HK-2 (cell line): Measurements from ENCODE around the gene PTPRN2.
"Not testable (repeated sequence)": the region's sequence is repeated elsewhere in the genome, so short reads cannot be mapped to it uniquely, and the experiment has no call there.

Source experiments
- DNase-seq: peaks from one replicate; pipeline ENCODE4 v3.0.0-alpha.2; 2018; ENCODE audit not compliant: unreplicated experiment

PTPRN2 gene

GRCh38 chr7:157792241-157793086, 795.2 kb downstream of the PTPRN2 start:
- no peak for DNase-seq

DNA sequence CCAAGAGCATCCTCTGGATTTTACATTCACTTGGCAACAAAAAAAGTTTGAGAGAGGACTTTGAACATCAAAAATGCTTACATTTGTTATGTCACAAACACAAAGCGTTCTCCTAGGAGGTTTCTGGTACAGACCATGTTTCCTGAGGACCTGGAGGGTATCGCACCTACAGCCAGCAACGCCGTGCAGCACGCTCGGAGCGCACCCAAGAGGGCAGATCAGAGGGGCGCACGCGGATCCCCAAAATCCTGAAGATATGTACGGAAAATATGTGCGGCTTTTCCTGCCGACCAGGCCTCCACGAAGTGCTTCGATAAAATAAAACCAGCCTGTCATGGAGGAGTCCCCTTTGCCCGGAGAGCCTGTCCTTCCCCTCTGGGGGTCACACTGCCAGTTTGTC, 796.0 kb downstream of the PTPRN2 start:
- DNase-seq = no peak

- no peak for DNase-seq
Measured at GRCh38 chr7:157791261-157791660, 796.4 kb downstream of the PTPRN2 start.

DNA sequence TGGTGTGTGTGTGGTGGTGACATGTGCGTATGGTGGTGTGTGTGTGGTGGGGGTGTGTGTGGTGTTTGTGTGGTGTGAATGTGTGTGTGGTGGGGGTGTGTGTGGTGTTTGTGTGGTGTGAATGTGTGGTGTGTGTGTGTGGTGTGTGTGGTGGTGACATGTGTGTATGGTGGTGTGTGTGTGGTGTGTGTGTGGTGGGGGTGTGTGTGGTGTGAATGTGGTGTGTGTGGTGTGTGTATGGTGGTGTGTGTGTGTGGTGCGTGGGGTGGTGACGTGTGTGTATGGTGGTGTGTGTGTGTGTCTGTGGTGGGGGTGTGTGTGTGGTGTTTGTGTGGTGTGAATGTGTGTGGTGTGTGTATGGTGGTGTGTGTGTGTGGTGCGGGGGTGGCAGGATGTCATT, 797.7 kb downstream of the PTPRN2 start:
- no peak for DNase-seq

- DNase-seq = no peak
Measured at GRCh38 chr7:157789094-157789493, 798.5 kb downstream of the PTPRN2 start.

GRCh38 chr7:157788573-157788972, 799.0 kb downstream of the PTPRN2 start:
- no peak for DNase-seq

DNA sequence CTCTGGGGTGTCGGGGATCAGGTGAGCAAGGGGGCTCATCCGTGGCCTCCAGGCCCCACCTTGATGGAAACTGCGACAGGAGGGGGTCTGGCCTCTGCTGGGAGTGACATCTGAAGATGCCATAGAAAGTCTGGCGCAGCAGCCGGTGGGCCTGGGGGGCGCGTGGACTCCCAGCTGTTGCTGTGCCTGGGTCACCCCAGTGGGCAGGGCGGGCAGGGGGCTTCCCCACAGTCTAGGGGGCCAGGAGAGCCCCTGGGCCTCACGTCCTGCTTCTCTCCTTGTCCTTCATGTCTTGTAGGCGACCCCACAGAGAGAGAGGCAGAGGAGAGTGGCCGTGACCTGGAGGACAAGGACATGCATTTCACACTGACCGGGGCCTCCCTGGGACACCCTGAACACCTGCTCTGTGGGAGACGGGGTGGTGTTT, 800.3 kb downstream of the PTPRN2 start:
- no peak for DNase-seq

DNA sequence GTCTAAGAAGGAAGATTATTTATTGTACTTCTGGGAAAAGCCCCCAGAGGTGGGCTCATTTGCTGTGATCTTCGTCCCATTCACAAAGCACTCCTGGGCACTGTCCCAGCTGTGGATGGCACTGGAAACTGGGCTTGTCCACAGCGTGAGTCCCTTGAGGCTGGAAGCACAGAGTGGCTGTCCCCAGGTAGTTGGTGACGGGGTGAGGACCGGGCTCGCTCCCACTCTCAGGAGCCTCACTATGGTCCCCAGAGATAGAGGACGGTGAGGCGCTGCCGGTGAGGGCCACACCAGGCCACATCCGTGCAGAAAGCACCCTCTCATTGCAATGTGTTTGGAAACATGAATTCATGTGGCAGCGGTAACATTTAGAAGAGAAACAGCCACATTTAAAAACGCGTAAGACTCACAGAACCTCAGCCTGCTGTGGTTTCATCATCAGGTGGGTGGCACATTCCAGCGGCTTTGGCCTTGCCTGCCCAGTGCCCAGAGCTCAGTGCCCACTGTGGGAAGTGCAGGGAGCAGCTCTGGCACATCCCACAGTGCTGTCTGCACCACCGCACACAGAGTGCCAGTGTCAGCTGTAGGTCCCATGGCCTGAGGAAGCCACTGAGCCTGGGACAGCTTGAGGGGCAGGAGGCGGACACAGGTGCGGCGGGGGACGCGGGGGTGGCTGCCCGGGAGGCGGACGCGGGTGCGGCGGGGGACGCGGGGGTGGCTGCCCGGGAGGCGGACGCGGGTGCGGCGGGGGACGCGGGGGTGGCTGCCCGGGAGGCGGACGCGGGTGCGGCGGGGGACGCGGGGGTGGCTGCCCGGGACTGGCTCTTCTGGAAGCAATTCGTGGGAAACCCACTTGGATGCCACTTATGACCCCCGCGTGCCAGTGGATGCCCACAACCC, 801.0 kb downstream of the PTPRN2 start:
- no peak for DNase-seq

- DNase-seq = no peak
Measured at GRCh38 chr7:157785486-157786186, 802.0 kb downstream of the PTPRN2 start.

- DNase-seq = no peak
Measured at GRCh38 chr7:157784979-157785441, 802.6 kb downstream of the PTPRN2 start.

DNA sequence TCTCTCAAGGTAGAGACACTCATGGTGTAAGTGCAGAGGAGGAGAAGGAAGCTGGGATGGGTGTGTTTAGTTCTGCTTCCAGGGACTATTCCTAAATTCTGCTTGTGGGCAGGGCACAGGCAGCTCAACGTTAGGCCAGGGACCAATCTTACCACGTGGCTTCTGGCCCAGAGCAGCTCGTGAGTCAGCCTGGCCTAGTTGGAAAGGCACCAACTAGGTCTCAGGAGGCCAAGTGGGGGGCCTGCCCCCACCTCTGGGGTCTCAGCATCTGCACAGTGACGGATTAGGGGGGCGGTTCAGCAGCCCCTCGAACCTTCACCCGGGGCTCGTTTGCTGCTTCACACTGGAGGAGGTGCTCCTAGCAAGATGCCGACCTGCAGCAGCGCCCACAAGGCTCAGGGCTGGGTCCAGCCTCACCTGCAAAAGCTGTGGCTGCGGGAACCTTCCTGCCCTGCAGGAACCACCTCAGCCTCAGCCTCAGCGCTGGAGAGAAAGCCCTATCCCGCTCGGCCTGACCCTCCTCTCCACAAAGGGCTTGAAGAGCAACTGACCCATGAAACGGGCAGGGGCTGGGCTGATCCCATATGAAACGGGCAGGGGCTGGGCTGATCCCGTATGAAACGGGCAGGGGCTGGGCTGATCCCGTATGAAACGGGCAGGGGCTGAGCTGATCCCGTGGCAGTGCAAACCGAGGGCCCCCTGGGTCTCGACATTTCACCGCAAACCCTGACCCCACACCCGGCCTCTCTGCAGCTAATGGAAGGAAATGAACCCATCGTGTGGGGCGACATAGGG, 803.4 kb downstream of the PTPRN2 start:
- no peak for DNase-seq

DNA sequence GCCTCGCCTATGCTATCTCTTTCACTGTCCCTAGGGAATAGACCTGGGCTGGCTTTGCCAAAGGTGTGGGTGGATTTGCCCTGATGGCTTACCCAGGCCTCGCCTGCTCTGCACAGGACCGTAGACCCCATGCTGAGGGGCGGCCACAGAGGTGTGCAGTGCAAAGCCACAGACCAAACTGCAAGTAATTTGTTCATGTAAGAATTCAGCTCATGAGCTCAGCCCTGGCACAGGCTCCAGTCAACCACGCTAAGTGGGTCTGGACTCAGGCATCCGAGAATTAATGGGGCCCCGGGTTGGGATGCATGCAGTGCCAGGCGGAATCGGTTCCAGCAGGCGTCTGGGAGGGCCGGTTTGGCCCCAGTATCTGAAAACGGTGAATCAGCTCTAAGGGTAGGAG, 805.6 kb downstream of the PTPRN2 start:
- no peak for DNase-seq

GRCh38 chr7:157780721-157781120, 806.9 kb downstream of the PTPRN2 start:
- no peak for DNase-seq

- no peak for DNase-seq
Measured at GRCh38 chr7:157780312-157780711, 807.3 kb downstream of the PTPRN2 start.

GRCh38 chr7:157779206-157779605, 808.4 kb downstream of the PTPRN2 start:
- DNase-seq = no peak

GRCh38 chr7:157777194-157777762, 810.3 kb downstream of the PTPRN2 start:
- not testable (repeated sequence) for DNase-seq

DNA sequence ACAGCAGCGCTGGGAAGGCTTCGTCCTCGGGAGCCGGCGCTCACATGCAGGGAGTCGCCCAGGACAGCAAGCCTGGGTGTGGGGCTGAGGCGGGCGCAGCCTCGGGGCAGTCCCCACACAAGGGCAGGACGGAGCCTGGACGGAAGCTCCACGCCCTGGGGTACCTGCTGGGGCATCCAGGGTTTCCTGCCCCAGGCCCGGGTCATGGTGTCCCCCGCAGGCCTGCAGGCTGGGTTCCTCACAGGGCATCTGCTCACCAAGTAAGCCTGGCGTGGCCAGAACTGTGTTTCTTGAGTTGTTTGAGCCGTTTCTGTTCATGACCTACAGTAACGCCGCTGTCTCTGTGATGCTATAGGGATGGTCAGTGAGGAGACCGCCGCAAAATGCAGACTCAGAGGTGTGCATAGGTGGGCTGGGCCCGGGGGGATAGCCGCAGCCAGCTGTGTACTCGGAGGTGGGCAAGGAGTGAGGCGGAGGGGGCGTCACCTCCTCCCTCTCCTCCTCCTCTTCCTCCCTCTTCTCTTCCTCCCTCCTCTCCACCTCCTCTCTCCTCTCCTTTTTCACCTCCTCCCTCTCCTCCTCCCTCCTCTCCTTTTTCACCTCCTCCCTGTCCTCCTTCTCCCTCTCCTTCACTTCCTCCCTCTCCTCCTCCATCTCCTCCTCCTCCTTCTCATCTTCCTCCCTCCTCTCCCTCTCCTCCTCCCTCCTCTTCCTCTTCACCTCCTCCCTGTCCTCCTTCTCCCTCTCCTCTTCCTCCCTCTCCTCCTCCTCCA, 811.9 kb downstream of the PTPRN2 start:
- no peak for DNase-seq

- DNase-seq = no peak
Measured at GRCh38 chr7:157775021-157775559, 812.5 kb downstream of the PTPRN2 start.

- DNase-seq = no peak
Measured at GRCh38 chr7:157774495-157774894, 813.1 kb downstream of the PTPRN2 start.

DNA sequence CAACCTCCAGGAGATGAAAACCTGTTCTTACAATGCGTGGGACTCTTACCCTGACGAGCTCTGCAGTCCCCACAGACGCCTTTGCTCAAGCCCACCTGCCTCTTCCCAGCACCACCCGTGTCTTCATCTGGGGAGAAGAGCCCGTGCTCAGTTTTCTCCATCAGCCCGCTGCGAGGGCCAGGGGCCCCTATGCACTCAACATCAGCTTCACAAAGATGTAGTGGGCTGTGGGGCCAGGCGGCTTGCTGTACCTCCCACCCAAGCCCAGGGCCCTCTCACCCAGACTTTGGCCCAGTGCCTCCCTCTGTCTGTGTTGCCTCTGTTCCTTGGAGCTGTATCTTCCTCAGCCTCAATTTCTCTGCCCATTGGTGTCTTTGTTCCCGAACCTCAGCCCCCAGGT, 814.3 kb downstream of the PTPRN2 start:
- DNase-seq = no peak
